AG04450 (cell line): ENCODE measurements around the gene TXNL1. TPM values are rescaled to one million over a fixed set of nuclear protein-coding genes. Genes with fewer than 3 reads are reported as not detected.
A peak's percentile ranks its signal among the peaks of the same experiment; 100 is the strongest.
"Not testable (repeated sequence)": the region's sequence is repeated elsewhere in the genome, so short reads cannot be mapped to it uniquely, and the experiment has no call there.

Experiments
- CTCF ChIA-PET: fragments of 300-600, 350-600 bp; formaldehyde crosslinking; extraction: SDS; loops from one replicate; lab custom pipeline; 2022; ENCODE audit warnings: antibody characterized with exemption, inconsistent platforms; lab: Charles Lee
- POLR2A ChIA-PET: fragments of 350-600 bp; formaldehyde crosslinking; extraction: SDS; loops from one replicate; lab custom pipeline; 2021; ENCODE audit warnings: antibody characterized with exemption, inconsistent platforms; lab: Yijun Ruan, JAX
- DNase-seq: peaks from one replicate; pipeline ENCODE4 v3.0.0-alpha.2; 2011; ENCODE audit warnings: low read depth, low spot score
- H3K27ac ChIP-seq: one replicate; pipeline ENCODE4 v1.5.1; 2012; ENCODE audit warnings: low read depth, low read length, control low read depth
- H3K27me3 ChIP-seq: one replicate; pipeline ENCODE4 v1.6.0; 2012; ENCODE audit warnings: low read length; ENCODE audit not compliant: control insufficient read depth, insufficient read depth
- H3K4me3 ChIP-seq: 2 replicates; pipeline ENCODE4 v1.5.1; 2011; ENCODE audit warnings: mild to moderate bottlenecking, low read depth, low read length, control low read depth
- H3K9me3 ChIP-seq: 2 replicates; pipeline ENCODE4 v1.5.1; 2012; ENCODE audit warnings: low read length; ENCODE audit not compliant: control insufficient read depth, insufficient read depth
- CTCF ChIP-seq: IDR thresholded peaks from 2 replicates; pipeline ENCODE4 v1.5.1; 2011; ENCODE audit warnings: low read depth, low read length, control low read depth, inconsistent platforms
- polyA plus RNA-seq: library from polyadenylated mRNA; depleted of rRNA; stranded (reverse); fragments of >200 nt; gene quantifications from 2 replicates; pipeline ENCODE4 v1.2.3, GENCODE V29; 2011

The TXNL1 gene
- polyA plus RNA-seq, 1 experiment, result 133 TPM

GRCh38 chr18:56576826-56577573 is 61.4 kb downstream of the TXNL1 start:
- H3K27me3 ChIP-seq, result no peaks in the 10 kb centered on the region
- H3K9me3 ChIP-seq, result peaks cover 3% of the 10 kb centered on the region; the same call in 1 of the 2 replicates
- H3K4me3 ChIP-seq, result no peak overlapping the region
- no peak for DNase-seq
- ChIA-PET POLR2A (no interaction called here), CTCF (interaction anchor here (0.6 to 5.1 kb wide), 31 partner anchors 8 to 1342 kb away, joined by 3 to 36 read pairs (median 5); no protein-coding TSS in a partner anchor)
- no peak overlapping the region for H3K27ac ChIP-seq
- no peak for TF ChIP-seq CTCF

- no peak overlapping the region for H3K4me3 ChIP-seq
- no peak overlapping the region for H3K27ac ChIP-seq
- POLR2A ChIA-PET, result no interaction called here
- DNase-seq, result peak; percentile 34
- peaks cover 3% of the 10 kb centered on the region; the same call in 1 of the 2 replicates for H3K9me3 ChIP-seq
- no peaks in the 10 kb centered on the region for H3K27me3 ChIP-seq
- CTCF ChIA-PET, result interaction anchor here (0.6 to 5.1 kb wide), 47 partner anchors 9 to 1600 kb away, joined by 3 to 36 read pairs (median 4); no protein-coding TSS in a partner anchor
- peak; percentile 70 for TF ChIP-seq CTCF
Observed at GRCh38 chr18:56575819-56576663, 62.4 kb downstream of the TXNL1 start.

- Histone ChIP-seq H3K4me3 (no peak overlapping the region), H3K9me3 (peaks cover 3% of the 10 kb centered on the region; the same call in 1 of the 2 replicates), H3K27me3 (no peaks in the 10 kb centered on the region), H3K27ac (no peak overlapping the region)
- ChIA-PET CTCF (interaction anchor here (1.2 to 5.1 kb wide), 7 partner anchors 17 to 1340 kb away, joined by 5 to 36 read pairs (median 7); no protein-coding TSS in a partner anchor), POLR2A (interaction anchor here (1.0 kb wide), 1 partner anchor 985 kb away, joined by 3 read pairs; no protein-coding TSS in a partner anchor)
- DNase-seq, result no peak
- TF ChIP-seq CTCF, result no peak
Observed at GRCh38 chr18:56574861-56575260, 63.5 kb downstream of the TXNL1 start.

- H3K4me3 ChIP-seq, POLR2A ChIA-PET, CTCF ChIA-PET: not testable (repeated sequence)
Observed at GRCh38 chr18:56572267-56572666, 66.1 kb downstream of the TXNL1 start.

GRCh38 chr18:56570978-56571377 is 67.4 kb downstream of the TXNL1 start:
- no peak for TF ChIP-seq CTCF
- H3K9me3 ChIP-seq, result peaks cover 3% of the 10 kb centered on the region; the same call in 1 of the 2 replicates
- ChIA-PET CTCF (no interaction called here), POLR2A (no interaction called here)
- H3K27ac ChIP-seq, result no peak overlapping the region
- H3K27me3 ChIP-seq, result no peaks in the 10 kb centered on the region
- DNase-seq, result no peak
- H3K4me3 ChIP-seq, result no peak overlapping the region

More at GRCh38 chr18:56572267-56572666, 66.1 kb downstream of the TXNL1 start:
- not testable (repeated sequence) for H3K27ac ChIP-seq, H3K27me3 ChIP-seq, DNase-seq, H3K9me3 ChIP-seq
